Measurements from ENCODE around the gene NFAM1. TPM values are rescaled to one million over a fixed set of nuclear protein-coding genes. Genes with fewer than 3 reads are reported as not detected.
A peak's percentile ranks its signal among the peaks of the same experiment; 100 is the strongest.

The NFAM1 gene
- total and polyA plus RNA-seq, 2 of the 13 experiments (the other 11 are each of a cell fraction or from before 2014, with no cell fraction given): 0.03 TPM; not detected in 1

- TF ChIP-seq HMGXB3 (CRISPR knock-in tag; IDR thresholded peaks at IDR 0.05; ENCODE audit: borderline replicate concordance) (no peak), KLF9 (CRISPR knock-in tag; IDR thresholded peaks at IDR 0.05; ENCODE audit: low read depth) (no peak), JUNB (CRISPR knock-in tag; IDR thresholded peaks at IDR 0.05; ENCODE audit: borderline replicate concordance) (no peak), ZSCAN9 (CRISPR knock-in tag; IDR thresholded peaks at IDR 0.05; ENCODE audit: borderline replicate concordance) (no peak), XBP1 (CRISPR knock-in tag; IDR thresholded peaks at IDR 0.05) (no peak), ZNF572 (CRISPR knock-in tag; IDR thresholded peaks at IDR 0.05) (0 out of 2 replicates have a peak, but pooled peaks have one; percentile 28), TBX3 (IDR thresholded peaks at IDR 0.05; ENCODE audit: borderline replicate concordance) (no peak), THAP7 (CRISPR knock-in tag; IDR thresholded peaks at IDR 0.05) (no peak), ZFP82 (CRISPR knock-in tag; IDR thresholded peaks at IDR 0.05; ENCODE audit: borderline replicate concordance) (no peak), ZNF556 (CRISPR knock-in tag; IDR thresholded peaks at IDR 0.05; ENCODE audit: borderline replicate concordance) (no peak)
- TF ChIP-seq, protein P1, sequence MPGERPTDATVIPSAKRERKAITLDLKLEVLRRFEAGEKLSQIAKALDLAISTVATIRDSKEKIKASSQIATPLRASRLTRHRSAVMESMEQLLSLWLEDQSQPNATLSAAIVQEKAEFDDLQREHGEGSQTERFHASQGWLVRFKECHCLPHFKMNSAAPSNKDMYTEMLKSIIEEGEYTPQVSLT (CRISPR knock-in tag; IDR thresholded peaks at IDR 0.05; ENCODE audit: borderline replicate concordance, low read depth): no peak
- TF ChIP-seq, protein P2, sequence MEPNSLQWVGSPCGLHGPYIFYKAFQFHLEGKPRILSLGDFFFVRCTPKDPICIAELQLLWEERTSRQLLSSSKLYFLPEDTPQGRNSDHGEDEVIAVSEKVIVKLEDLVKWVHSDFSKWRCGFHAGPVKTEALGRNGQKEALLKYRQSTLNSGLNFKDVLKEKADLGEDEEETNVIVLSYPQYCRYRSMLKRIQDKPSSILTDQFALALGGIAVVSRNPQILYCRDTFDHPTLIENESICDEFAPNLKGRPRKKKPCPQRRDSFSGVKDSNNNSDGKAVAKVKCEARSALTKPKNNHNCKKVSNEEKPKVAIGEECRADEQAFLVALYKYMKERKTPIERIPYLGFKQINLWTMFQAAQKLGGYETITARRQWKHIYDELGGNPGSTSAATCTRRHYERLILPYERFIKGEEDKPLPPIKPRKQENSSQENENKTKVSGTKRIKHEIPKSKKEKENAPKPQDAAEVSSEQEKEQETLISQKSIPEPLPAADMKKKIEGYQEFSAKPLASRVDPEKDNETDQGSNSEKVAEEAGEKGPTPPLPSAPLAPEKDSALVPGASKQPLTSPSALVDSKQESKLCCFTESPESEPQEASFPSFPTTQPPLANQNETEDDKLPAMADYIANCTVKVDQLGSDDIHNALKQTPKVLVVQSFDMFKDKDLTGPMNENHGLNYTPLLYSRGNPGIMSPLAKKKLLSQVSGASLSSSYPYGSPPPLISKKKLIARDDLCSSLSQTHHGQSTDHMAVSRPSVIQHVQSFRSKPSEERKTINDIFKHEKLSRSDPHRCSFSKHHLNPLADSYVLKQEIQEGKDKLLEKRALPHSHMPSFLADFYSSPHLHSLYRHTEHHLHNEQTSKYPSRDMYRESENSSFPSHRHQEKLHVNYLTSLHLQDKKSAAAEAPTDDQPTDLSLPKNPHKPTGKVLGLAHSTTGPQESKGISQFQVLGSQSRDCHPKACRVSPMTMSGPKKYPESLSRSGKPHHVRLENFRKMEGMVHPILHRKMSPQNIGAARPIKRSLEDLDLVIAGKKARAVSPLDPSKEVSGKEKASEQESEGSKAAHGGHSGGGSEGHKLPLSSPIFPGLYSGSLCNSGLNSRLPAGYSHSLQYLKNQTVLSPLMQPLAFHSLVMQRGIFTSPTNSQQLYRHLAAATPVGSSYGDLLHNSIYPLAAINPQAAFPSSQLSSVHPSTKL (CRISPR knock-in tag; IDR thresholded peaks at IDR 0.05): no peak
- TF ChIP-seq, protein P3, sequence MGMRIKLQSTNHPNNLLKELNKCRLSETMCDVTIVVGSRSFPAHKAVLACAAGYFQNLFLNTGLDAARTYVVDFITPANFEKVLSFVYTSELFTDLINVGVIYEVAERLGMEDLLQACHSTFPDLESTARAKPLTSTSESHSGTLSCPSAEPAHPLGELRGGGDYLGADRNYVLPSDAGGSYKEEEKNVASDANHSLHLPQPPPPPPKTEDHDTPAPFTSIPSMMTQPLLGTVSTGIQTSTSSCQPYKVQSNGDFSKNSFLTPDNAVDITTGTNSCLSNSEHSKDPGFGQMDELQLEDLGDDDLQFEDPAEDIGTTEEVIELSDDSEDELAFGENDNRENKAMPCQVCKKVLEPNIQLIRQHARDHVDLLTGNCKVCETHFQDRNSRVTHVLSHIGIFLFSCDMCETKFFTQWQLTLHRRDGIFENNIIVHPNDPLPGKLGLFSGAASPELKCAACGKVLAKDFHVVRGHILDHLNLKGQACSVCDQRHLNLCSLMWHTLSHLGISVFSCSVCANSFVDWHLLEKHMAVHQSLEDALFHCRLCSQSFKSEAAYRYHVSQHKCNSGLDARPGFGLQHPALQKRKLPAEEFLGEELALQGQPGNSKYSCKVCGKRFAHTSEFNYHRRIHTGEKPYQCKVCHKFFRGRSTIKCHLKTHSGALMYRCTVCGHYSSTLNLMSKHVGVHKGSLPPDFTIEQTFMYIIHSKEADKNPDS (CRISPR knock-in tag; IDR thresholded peaks at IDR 0.05): no peak
Measured at GRCh38 chr22:42444077-42444904, 12.1 kb upstream of the NFAM1 start (continued).
